OCI-LY3 (cell line): ENCODE results near the gene SFRP5.

ENCODE experiments used
- H2AFZ ChIP-seq: fragments of 200-600, 300-600 bp; shearing (Covaris generic); 2 replicates; pipeline ENCODE4 v1.6.0; 2014; ENCODE audit warnings: antibody characterized with exemption, low read depth, low read length
- H3K27ac ChIP-seq: fragments of 200-600, 300-600 bp; sonication (generic); 2 replicates; pipeline ENCODE4 v1.5.1; 2014; ENCODE audit warnings: mild to moderate bottlenecking, low read length, moderate library complexity, mixed read lengths
- H3K27me3 ChIP-seq: fragments of 200-600, 300-600 bp; sonication (generic); 2 replicates; pipeline ENCODE4 v1.6.1; 2014; ENCODE audit warnings: low read depth, low read length, mixed read lengths
- H3K36me3 ChIP-seq: fragments of 200-600, 300-600 bp; sonication (generic); replicated peaks from 2 replicates; pipeline ENCODE3; 2014; ENCODE audit warnings: low read depth, low read length, mixed read lengths
- H3K4me1 ChIP-seq: fragments of 300-600, 200-600 bp; sonication (generic); 2 replicates; pipeline ENCODE4 v1.6.1; 2014; ENCODE audit warnings: low read length, mixed read lengths
- H3K4me2 ChIP-seq: fragments of 200-600, 300-600 bp; sonication (generic); 2 replicates; pipeline ENCODE4 v1.6.1; 2014; ENCODE audit warnings: low read length, mixed read lengths
- H3K4me3 ChIP-seq: fragments of 300-600, 200-600 bp; sonication (generic); 2 replicates; pipeline ENCODE4 v1.5.1; 2014; ENCODE audit warnings: antibody characterized with exemption, mild to moderate bottlenecking, low read length, moderate library complexity
- H3K79me2 ChIP-seq: fragments of 300-600, 200-600 bp; shearing (Covaris generic); 2 replicates; pipeline ENCODE4 v1.6.1; 2014; ENCODE audit warnings: mild to moderate bottlenecking, low read length, mixed read lengths
- H3K9ac ChIP-seq: fragments of 300-600, 200-600 bp; shearing (Covaris generic); 2 replicates; pipeline ENCODE4 v1.6.0; 2014; ENCODE audit warnings: mild to moderate bottlenecking, low read length, moderate library complexity
- H3K9me3 ChIP-seq: fragments of 200-600, 300-600 bp; shearing (Covaris generic); 2 replicates; pipeline ENCODE4 v1.6.1; 2014; ENCODE audit warnings: low read length, mixed read lengths; ENCODE audit not compliant: insufficient read depth
- H4K20me1 ChIP-seq: fragments of 200-600, 300-600 bp; sonication (generic); 2 replicates; pipeline ENCODE4 v1.6.1; 2016; ENCODE audit warnings: low read length, mixed read lengths; ENCODE audit not compliant: insufficient read depth
- EZH2phosphoT487 ChIP-seq: fragments of 200-600 bp; shearing (Covaris generic); IDR thresholded peaks from 2 replicates; pipeline ENCODE4 v1.6.1; 2018; ENCODE audit warnings: antibody characterized with exemption, mixed run types, low read depth
- TF ChIP-seq, protein P1 (sequence below): fragments of 200-600, 300-600 bp; sonication (generic); IDR thresholded peaks from 2 replicates; pipeline ENCODE4 v1.5.1; 2014; ENCODE audit warnings: antibody characterized with exemption, low read length, low read depth

SFRP5 gene

DNA sequence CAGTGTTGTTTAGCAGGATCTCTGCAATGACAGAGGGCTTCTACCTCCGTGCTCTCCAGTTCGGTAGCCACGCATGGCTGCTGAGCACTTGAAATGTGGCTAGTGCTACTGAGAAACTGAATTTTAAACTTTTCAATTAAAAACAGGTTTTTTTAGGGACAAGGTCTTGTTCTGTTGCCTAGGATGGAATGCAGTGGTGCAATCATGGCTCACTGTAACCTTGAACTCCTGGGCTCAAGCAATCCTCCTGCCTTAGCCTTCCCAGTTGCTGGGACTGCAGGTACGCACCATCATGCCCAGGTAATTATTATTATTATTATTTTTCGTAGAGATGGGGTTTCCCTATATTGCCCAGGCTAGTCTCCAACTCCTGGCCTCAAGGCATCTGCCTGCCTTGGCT lies 13.4 kb upstream of the SFRP5 start:
- Histone ChIP-seq H3K9me3 (no peaks in the 10 kb centered on the region), H3K4me1 (no peaks in the 10 kb centered on the region), H3K9ac (no peak overlapping the region), H3K4me3 (no peak overlapping the region), H4K20me1 (no peaks in the 10 kb centered on the region), H3K79me2 (no peaks in the 10 kb centered on the region), H3K27me3 (no peaks in the 10 kb centered on the region), H2AFZ (no peak overlapping the region), H3K27ac (no peak overlapping the region), H3K4me2 (no peak overlapping the region), H3K36me3 (no peaks in the 10 kb centered on the region)
- TF ChIP-seq, protein P1, sequence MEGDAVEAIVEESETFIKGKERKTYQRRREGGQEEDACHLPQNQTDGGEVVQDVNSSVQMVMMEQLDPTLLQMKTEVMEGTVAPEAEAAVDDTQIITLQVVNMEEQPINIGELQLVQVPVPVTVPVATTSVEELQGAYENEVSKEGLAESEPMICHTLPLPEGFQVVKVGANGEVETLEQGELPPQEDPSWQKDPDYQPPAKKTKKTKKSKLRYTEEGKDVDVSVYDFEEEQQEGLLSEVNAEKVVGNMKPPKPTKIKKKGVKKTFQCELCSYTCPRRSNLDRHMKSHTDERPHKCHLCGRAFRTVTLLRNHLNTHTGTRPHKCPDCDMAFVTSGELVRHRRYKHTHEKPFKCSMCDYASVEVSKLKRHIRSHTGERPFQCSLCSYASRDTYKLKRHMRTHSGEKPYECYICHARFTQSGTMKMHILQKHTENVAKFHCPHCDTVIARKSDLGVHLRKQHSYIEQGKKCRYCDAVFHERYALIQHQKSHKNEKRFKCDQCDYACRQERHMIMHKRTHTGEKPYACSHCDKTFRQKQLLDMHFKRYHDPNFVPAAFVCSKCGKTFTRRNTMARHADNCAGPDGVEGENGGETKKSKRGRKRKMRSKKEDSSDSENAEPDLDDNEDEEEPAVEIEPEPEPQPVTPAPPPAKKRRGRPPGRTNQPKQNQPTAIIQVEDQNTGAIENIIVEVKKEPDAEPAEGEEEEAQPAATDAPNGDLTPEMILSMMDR, result no peak
- TF ChIP-seq EZH2phosphoT487, result no peak

DNA sequence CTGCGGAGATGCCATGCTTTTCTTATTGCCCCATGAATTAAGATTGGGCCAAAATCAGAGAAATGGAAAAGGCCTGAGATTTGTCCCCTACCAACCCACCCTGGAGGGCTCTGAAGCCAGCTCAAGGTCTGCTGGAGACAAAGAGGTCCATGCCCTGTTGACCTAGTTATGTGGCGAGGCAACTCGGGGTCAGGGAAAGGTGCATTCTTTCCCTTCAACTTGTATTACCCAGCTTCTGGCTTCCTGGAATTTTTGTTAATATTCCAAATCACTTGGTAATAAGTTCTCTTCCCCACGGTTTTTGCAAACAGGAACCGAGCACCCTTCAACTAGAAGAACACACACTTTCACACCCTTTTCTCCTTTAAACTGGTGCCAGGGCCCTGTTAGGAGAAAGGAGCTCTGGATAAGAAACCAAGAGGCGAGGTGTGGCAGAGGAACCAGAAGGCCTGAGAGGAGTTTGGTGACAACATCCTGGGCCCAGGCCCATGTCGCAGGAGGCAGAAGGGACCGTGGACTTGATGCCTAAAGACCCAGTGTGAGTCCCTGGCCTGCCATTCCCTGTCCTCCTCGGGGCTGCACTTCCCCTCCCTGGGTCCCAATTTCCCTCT lies 12.5 kb upstream of the SFRP5 start:
- H3K27ac ChIP-seq, result no peak overlapping the region
- no peak overlapping the region for H3K4me2 ChIP-seq
- H3K36me3 ChIP-seq, result no peaks in the 10 kb centered on the region
- no peaks in the 10 kb centered on the region for H4K20me1 ChIP-seq
- H3K4me1 ChIP-seq, result no peaks in the 10 kb centered on the region
- no peak overlapping the region for H2AFZ ChIP-seq
- TF ChIP-seq EZH2phosphoT487, result no peak
- TF ChIP-seq, protein P1, result no peak
- H3K9me3 ChIP-seq, result no peaks in the 10 kb centered on the region
- H3K9ac ChIP-seq, result no peak overlapping the region
- H3K79me2 ChIP-seq, result no peaks in the 10 kb centered on the region
- no peak overlapping the region for H3K4me3 ChIP-seq
- H3K27me3 ChIP-seq, result no peaks in the 10 kb centered on the region

DNA sequence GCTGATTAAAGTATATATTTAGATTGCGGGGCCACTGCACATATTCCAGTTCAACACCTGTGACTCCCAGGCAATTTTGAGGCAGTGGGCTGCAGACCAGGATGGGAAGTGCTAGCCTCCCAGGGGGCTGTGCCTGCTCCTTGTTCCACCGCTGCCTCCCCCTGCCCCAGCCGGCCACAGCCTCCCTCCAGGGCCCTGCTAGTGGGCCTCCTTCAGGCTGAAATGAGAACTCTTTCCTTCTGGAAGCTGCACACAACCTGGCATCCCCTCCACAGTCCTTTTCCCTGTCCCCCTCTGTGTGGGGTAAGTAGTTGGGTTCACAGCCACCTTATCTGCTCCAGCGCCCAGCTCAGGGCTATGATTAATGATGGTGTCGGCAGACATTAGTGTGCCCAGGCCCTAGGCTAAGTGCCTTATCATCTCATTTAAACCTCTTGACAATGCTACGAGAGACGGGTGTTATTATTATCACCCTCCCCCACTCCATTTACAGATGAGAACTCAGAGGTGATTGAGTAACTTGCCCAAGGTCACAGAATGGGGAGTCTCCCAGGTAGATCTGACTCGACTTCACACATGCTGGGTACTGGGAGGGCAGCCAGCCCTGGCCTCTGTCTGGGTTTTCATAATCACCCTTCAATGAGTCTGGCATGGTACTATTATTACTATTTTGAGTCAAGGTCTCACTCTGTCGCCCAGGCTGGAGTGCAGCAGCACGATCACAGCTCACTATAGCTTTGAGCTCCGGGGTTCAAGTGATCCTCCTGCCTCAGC lies 10.8 kb upstream of the SFRP5 start:
- no peaks in the 10 kb centered on the region for H3K27me3 ChIP-seq
- no peaks in the 10 kb centered on the region for H3K36me3 ChIP-seq
- no peaks in the 10 kb centered on the region for H3K4me1 ChIP-seq
- no peaks in the 10 kb centered on the region for H3K79me2 ChIP-seq
- no peak overlapping the region for H3K4me3 ChIP-seq
- H3K9me3 ChIP-seq, result no peaks in the 10 kb centered on the region
- no peaks in the 10 kb centered on the region for H4K20me1 ChIP-seq
- no peak overlapping the region for H3K27ac ChIP-seq
- H3K9ac ChIP-seq, result no peak overlapping the region
- H2AFZ ChIP-seq, result no peak overlapping the region
- TF ChIP-seq, protein P1, result no peak
- no peak for TF ChIP-seq EZH2phosphoT487
- no peak overlapping the region for H3K4me2 ChIP-seq

DNA sequence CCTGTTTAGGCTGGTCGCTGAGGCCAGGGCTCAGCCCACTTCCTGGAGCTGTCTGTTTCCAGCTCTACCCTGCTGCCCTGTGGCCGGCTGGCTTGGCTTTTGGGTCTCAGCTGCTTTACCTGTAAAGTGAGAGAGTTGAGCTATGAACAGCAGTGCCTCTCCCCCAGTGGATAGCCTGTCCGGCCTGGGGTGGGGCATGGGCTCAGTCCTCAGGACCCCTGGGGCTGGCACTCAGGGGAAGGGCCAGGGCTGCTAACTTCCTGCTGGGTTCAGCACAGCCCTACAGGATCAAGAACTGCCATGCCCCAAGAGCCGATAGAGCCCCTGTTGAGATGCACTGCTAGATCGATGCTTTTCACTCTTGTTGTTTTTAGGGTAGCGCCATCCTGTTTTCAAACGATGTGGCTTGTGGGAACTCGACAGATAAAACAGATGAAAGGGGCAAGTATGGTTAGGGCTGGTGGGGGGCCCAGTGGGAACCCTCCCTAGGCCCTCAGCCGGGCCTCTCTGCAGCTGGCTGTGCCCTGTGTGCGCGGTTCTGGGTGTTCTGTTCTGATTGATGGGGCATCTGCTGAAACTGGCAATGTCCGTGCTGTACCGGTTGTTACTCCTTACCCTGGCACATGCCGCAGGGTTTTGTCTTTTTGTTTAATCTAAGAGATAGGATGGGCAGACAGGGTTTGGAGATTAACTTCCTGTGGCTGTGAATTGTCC lies 10.0 kb upstream of the SFRP5 start:
- no peak overlapping the region for H3K9ac ChIP-seq
- H3K4me3 ChIP-seq, result no peak overlapping the region
- no peak overlapping the region for H2AFZ ChIP-seq
- H3K27me3 ChIP-seq, result no peaks in the 10 kb centered on the region
- H3K4me1 ChIP-seq, result no peaks in the 10 kb centered on the region
- no peak overlapping the region for H3K27ac ChIP-seq
- H4K20me1 ChIP-seq, result no peaks in the 10 kb centered on the region
- no peaks in the 10 kb centered on the region for H3K79me2 ChIP-seq
- TF ChIP-seq EZH2phosphoT487, result no peak
- H3K9me3 ChIP-seq, result no peaks in the 10 kb centered on the region
- no peak overlapping the region for H3K4me2 ChIP-seq
- no peaks in the 10 kb centered on the region for H3K36me3 ChIP-seq
